CD14-positive monocyte (primary cell): Measurements from ENCODE around the gene SLC41A1. TPM values are rescaled to one million over a fixed set of nuclear protein-coding genes. Genes with fewer than 3 reads are reported as not detected.
A peak's percentile ranks its signal among the peaks of the same experiment; 100 is the strongest.

Experiments
- DNase-seq, 3 donors: peaks; one replicate each; pipeline ENCODE4 v3.0.0-alpha.2; 2011 to 2022
- H2AFZ ChIP-seq: 2 replicates; pipeline ENCODE4 v1.6.0; 2012; ENCODE audit warnings: mild to moderate bottlenecking, low read depth, low read length, inconsistent platforms; ENCODE audit not compliant: insufficient read depth, poor library complexity, severe bottlenecking
- H3K27ac ChIP-seq, 2 donors: 1 replicate in 1 of 2; 2 replicates in 1 of 2; pipeline ENCODE4 v1.5.1; 2012 to 2013; ENCODE audit warnings: low read length in 2 of 2, control low read depth in 1 of 2, inconsistent platforms in 1 of 2, low read depth in 1 of 2, mild to moderate bottlenecking in 1 of 2
- H3K27me3 ChIP-seq, 2 donors: one replicate each; pipeline versions ENCODE4 v1.6.0 to v1.6.1; 2011 to 2013; ENCODE audit warnings: low read length in 2 of 2; ENCODE audit not compliant: control insufficient read depth in 2 of 2, insufficient read depth in 2 of 2
- H3K36me3 ChIP-seq, 2 donors: replicated peaks in 1 of 2; 1 replicate in 1 of 2; 2 replicates in 1 of 2; pipeline versions ENCODE4 v1.5.1 to v1.6.1; 2012 to 2013; ENCODE audit warnings: low read length in 2 of 2, control low read depth in 1 of 2, inconsistent platforms in 1 of 2, mild to moderate bottlenecking in 1 of 2; ENCODE audit not compliant: insufficient read depth in 2 of 2, control insufficient read depth in 1 of 2
- H3K4me1 ChIP-seq, 2 donors: 1 replicate in 1 of 2; 2 replicates in 1 of 2; pipeline versions ENCODE4 v1.5.1 to v1.6.1; 2012 to 2013; ENCODE audit warnings: low read length in 2 of 2, control low read depth in 1 of 2, inconsistent platforms in 1 of 2, mild to moderate bottlenecking in 1 of 2, moderate library complexity in 1 of 2; ENCODE audit not compliant: insufficient read depth in 2 of 2, control insufficient read depth in 1 of 2
- H3K4me2 ChIP-seq: replicated peaks from 2 replicates; pipeline ENCODE3; 2012; ENCODE audit warnings: low read length, moderate library complexity, mild to moderate bottlenecking; ENCODE audit not compliant: poor library complexity, severe bottlenecking; ENCODE audit errors: extremely low read depth
- H3K4me3 ChIP-seq, 3 experiments: fragments of 200-600 bp in 1 of 3; sonication (generic) in 1 of 3; replicated peaks in 1 of 3; 1 replicate in 2 of 3; 2 replicates in 1 of 3; pipeline ENCODE4 v1.5.1; 2011 to 2013; ENCODE audit warnings: low read length in 3 of 3, mild to moderate bottlenecking in 3 of 3, control low read depth in 2 of 3, low read depth in 2 of 3, inconsistent platforms in 1 of 3, moderate library complexity in 1 of 3
- H3K79me2 ChIP-seq: 2 replicates; pipeline ENCODE4 v1.6.0; 2012; ENCODE audit warnings: mild to moderate bottlenecking, control low read depth, inconsistent platforms, low read length, moderate library complexity; ENCODE audit not compliant: insufficient read depth
- H3K9ac ChIP-seq: 2 replicates; pipeline ENCODE4 v1.6.0; 2017; ENCODE audit warnings: low read length, mild to moderate bottlenecking; ENCODE audit not compliant: insufficient read depth, poor library complexity, severe bottlenecking
- H3K9me3 ChIP-seq, 2 donors: replicated peaks in 1 of 2; 1 replicate in 1 of 2; 2 replicates in 1 of 2; pipeline versions ENCODE4 v1.5.1 to v1.6.1; 2012 to 2013; ENCODE audit warnings: low read length in 2 of 2, control low read depth in 1 of 2; ENCODE audit not compliant: control insufficient read depth in 1 of 2, insufficient read depth in 1 of 2
- H4K20me1 ChIP-seq: 2 replicates; pipeline ENCODE4 v1.6.0; 2012; ENCODE audit warnings: mild to moderate bottlenecking, low read length, control low read depth, moderate library complexity; ENCODE audit not compliant: insufficient read depth
- H3K27ac Mint-ChIP-seq, 7 donors: one replicate each; pipeline ENCODE4 v1.8.0; 2020; ENCODE audit warnings: mild to moderate bottlenecking in 7 of 7, mixed read lengths in 7 of 7, moderate library complexity in 6 of 7, inconsistent platforms in 2 of 7
- H3K27me3 Mint-ChIP-seq, 3 donors: one replicate each; pipeline ENCODE4 v1.8.0; 2021 to 2022; ENCODE audit warnings: low read depth in 3 of 3, mild to moderate bottlenecking in 3 of 3, mixed read lengths in 3 of 3, moderate library complexity in 3 of 3, inconsistent platforms in 1 of 3
- H3K36me3 Mint-ChIP-seq, 2 donors: one replicate each; pipeline ENCODE4 v1.8.0; 2020; ENCODE audit warnings: mixed read lengths in 2 of 2, inconsistent platforms in 1 of 2, mild to moderate bottlenecking in 1 of 2
- H3K4me1 Mint-ChIP-seq: one replicate; pipeline ENCODE4 v1.8.0; 2020; ENCODE audit warnings: mild to moderate bottlenecking, mixed read lengths
- H3K4me3 Mint-ChIP-seq, 2 donors: one replicate each; pipeline ENCODE4 v1.8.0; 2020; ENCODE audit warnings: mild to moderate bottlenecking in 2 of 2, mixed read lengths in 2 of 2, moderate library complexity in 1 of 2
- H3K9me3 Mint-ChIP-seq, 7 donors: one replicate each; pipeline ENCODE4 v1.8.0; 2020 to 2022; ENCODE audit warnings: mixed read lengths in 7 of 7, mild to moderate bottlenecking in 6 of 7, moderate library complexity in 6 of 7, inconsistent platforms in 2 of 7
- WGBS: methylation state at CpG from one replicate; pipeline ENCODE4 v1.1.5; 2013; ENCODE audit warnings: missing lambda C conversion rate; ENCODE audit not compliant: insufficient coverage; 5-methylcytosine and 5-hydroxymethylcytosine counted together
- intact Hi-C, 2 donors: fragments of 100-400 bp; cut with micrococcal nuclease; formaldehyde crosslinking; loops; one replicate each; pipeline versions ENCODE4 v1.15.0 to v1.15.1; 2023
- polyA plus RNA-seq, 3 donors: library from polyadenylated mRNA; depleted of rRNA in 1 of 3; unstranded in 2 of 3; stranded (reverse) in 1 of 3; fragments of 300-500 nt in 2 of 3; fragments of >200 nt in 1 of 3; fragmentation: Illumina TruSeq in 2 of 3; gene quantifications; 1 replicate in 2 of 3; 2 replicates in 1 of 3; pipeline ENCODE4 v1.2.3, GENCODE V29; 2012 to 2021
- TF ChIP-seq, protein P1 (sequence below): fragments of 200-600 bp; IDR thresholded peaks from one replicate; pipeline ENCODE4 v1.8.0; 2022; ENCODE audit warnings: antibody characterized with exemption, mild to moderate bottlenecking

SLC41A1 gene
- polyA plus RNA-seq, 3 donors, result 0.54 to 2.3 (median 1.1) TPM

GRCh38 chr1:205750138-205751035, 62.6 kb downstream of the SLC41A1 start, which contains the start of gene NUCKS1:
TSS of gene NUCKS1 (minus strand) at chr1:205750182. CDS start at chr1:205749973, 209 bp downstream.
- Histone ChIP-seq H3K4me1 (peaks cover 14 to 27% of the 10 kb centered on the region in 2 donors), H3K4me2 (peak within 1 kb of the TSS; percentile 93), H3K9me3 (no peaks in the 10 kb centered on the region), H4K20me1 (peaks cover 24% of the 10 kb centered on the region), H3K79me2 (peaks cover 45% of the 10 kb centered on the region), H2AFZ (peak within 1 kb of the TSS; percentile 78), H3K4me3 (peak within 1 kb of the TSS; percentile 87 to 94 (median 92)), H3K27ac (peak within 1 kb of the TSS; percentile 88 to 95), H3K9ac (peak within 1 kb of the TSS; percentile 85), H3K27me3 (no peaks in the 10 kb centered on the region), H3K36me3 (no peaks in the 10 kb centered on the region)
- Mint-ChIP-seq H3K27ac (peak within 1 kb of the TSS; percentile 94 to 100 (median 97)), H3K36me3 (no peaks in the 10 kb centered on the region), H3K4me1 (peaks cover 22% of the 10 kb centered on the region), H3K9me3 (peaks cover 0 to 3% (median 0%) of the 10 kb centered on the region in 7 donors), H3K4me3 (peak within 1 kb of the TSS; percentile 97 to 99), H3K27me3 (peaks cover 1 to 3% (median 2%) of the 10 kb centered on the region in 3 donors)
- TF ChIP-seq, protein P1, sequence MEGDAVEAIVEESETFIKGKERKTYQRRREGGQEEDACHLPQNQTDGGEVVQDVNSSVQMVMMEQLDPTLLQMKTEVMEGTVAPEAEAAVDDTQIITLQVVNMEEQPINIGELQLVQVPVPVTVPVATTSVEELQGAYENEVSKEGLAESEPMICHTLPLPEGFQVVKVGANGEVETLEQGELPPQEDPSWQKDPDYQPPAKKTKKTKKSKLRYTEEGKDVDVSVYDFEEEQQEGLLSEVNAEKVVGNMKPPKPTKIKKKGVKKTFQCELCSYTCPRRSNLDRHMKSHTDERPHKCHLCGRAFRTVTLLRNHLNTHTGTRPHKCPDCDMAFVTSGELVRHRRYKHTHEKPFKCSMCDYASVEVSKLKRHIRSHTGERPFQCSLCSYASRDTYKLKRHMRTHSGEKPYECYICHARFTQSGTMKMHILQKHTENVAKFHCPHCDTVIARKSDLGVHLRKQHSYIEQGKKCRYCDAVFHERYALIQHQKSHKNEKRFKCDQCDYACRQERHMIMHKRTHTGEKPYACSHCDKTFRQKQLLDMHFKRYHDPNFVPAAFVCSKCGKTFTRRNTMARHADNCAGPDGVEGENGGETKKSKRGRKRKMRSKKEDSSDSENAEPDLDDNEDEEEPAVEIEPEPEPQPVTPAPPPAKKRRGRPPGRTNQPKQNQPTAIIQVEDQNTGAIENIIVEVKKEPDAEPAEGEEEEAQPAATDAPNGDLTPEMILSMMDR, result no peak
- WGBS, result 0% methylated on average over 16 of the region's 27 CpGs
- peak; percentile 96 to 97 (median 97) for DNase-seq
- intact Hi-C loops, result loop anchor here in 1 of 2 donors (5.0 kb wide), 1 partner anchor 628 kb away; the partner anchor contains the start of gene RBBP5
